Activated CD4-positive, CD25-positive, alpha-beta regulatory T cell treated with anti-CD3 and anti-CD28 coated beads, Interleukin-2, amount 50 U/mL, for 16 hours (primary cell): ENCODE data around the gene HELZ2.

Experiments used
- DNase-seq: peaks from one replicate; pipeline ENCODE4 v3.0.0-alpha.2; 2020; ENCODE audit warnings: low read depth, low spot score

HELZ2 gene

GRCh38 chr20:63598479-63599395, 24.7 kb upstream of the HELZ2 start:
- no peak for DNase-seq

DNA sequence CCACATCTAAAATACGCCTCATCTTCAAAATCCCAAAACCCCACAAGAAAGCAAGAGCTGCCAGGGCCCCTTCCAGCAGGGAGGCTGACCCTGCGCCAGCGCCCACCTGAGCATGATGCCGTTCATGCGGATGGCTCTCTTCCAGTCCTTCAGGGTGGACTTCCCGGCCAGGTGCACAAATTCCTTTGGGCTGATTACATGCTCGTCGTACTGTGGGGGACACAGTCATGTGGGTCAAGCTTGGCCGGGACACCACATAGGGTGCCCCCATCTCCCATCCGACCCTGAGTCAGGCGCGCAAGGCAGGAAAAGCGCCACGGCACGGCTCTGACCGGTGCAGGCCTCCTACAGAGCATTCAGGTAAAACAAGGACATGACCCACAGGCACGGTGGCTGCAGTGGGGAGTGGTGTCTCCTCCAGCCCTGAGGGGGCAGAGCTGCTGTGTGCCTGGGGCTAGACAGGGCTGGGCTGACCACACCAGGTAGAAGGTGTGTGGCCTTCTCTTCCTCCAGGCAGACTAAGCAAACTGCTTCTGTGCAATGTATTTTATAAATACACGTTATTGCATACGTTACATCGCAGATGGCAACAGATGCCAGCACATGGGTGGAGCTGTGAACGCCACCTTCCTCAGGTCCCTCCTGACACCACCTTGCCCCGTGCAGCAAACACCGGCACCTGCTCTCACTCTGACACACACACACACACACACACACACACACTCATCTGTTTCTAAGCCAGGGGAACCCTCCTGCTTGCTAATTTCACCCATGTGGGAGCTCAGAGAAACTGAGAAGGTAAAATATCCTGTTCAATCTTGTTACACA, 23.8 kb upstream of the HELZ2 start:
- DNase-seq: no peak

DNA sequence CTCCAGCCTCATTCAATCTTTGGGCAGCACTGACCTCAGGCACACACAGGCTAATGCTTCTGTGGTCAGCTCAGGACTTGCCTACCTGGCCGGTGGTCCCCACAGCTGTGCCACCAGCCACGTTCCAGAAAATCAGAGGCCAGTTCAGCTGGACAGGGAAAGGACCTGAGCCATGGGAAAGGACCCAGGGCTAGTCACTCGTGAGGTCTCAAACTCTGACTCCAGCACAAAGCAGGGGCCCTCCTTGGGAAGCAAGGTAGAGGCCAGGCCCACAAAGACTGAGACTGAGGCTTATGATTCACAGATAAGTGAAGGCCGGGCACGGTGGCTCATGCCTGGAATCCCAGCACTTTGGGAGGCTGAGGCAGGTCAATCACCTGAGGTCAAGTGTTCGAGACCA, 22.4 kb upstream of the HELZ2 start:
- DNase-seq: no peak

DNA sequence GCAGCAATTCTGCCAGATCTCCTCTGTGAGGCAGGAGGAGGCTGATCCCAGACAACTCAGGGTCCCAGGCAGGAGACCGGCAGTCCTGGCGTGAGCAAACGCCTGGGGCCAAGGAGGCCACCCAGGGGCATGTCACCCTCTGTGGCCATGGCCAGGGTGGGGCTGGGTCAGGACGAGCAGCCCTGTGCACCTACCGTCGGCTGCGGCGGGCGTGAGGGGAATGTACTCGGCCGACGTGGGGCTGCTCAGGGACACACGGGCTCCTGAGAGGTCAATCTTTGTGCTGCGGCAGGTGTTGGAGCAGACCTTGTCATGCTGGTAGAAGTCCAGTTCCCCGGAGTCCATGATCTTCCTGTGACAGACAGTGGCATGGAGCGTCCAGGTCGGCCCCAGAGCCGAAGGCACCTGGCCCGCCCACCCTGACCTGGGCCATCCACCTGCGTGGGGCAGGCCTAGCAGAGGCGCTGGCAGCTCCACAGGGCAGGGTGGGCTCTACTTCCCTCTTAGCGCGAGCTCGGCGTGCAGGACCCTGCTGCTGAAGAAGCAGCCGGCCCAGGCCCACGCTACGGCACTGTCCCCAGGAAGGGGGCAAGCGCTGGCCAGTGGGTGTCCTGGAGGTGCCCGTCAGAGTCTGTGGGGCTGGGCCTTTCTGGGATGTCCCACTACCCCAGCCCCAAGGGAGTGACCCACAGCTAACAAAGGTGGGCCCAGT, 21.5 kb upstream of the HELZ2 start:
- no peak for DNase-seq

- DNase-seq: no peak
Observed at GRCh38 chr20:63594043-63594561, 20.1 kb upstream of the HELZ2 start.

GRCh38 chr20:63592661-63593060, 18.6 kb upstream of the HELZ2 start:
- no peak for DNase-seq

DNA sequence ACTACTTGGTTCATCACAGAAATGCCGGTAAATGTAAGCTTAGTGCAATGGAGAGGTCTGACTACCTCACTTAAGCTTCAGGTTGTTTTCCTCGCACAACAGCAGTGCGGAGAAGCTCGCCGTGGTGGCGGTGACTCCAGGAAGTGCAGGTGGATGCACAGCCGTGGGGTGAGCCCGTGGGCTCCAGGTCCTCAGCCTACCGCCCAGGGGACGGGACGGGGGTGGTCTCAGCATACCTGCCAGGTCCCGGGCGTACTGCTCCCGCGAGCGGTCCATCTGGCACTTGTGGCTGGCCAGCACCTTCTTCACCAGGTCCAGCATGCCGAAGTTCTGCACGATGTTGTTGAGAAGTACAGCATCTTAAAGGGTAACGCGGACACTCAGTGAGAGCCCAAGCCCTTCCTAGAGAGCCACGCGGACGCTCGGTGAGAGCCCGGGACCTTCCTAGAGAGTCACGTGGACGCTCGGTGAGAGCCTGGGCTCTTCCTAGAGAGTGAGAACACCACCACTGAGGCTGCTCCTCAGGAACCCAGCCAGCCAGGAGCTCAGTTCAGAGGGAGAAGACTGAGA, 17.8 kb upstream of the HELZ2 start:
- DNase-seq: no peak

DNA sequence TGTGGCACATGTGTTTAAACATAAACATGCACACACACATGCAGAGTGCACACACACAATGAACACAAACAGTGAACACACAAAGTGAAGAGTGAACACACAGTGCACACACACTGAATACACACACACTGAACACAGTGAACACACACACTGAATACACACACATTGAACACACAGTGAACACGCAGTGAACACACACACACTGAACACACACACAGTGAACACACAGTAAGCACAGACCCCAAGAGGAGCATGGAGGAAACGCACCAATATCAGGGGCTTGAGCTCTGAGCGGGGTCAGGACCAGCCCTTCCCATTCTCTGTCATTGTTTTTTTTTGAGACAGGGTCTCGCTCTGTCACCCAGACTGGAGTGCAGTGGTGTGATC, 17.1 kb upstream of the HELZ2 start:
- DNase-seq: no peak

- DNase-seq: no peak
Observed at GRCh38 chr20:63590218-63591146, 16.4 kb upstream of the HELZ2 start.

DNA sequence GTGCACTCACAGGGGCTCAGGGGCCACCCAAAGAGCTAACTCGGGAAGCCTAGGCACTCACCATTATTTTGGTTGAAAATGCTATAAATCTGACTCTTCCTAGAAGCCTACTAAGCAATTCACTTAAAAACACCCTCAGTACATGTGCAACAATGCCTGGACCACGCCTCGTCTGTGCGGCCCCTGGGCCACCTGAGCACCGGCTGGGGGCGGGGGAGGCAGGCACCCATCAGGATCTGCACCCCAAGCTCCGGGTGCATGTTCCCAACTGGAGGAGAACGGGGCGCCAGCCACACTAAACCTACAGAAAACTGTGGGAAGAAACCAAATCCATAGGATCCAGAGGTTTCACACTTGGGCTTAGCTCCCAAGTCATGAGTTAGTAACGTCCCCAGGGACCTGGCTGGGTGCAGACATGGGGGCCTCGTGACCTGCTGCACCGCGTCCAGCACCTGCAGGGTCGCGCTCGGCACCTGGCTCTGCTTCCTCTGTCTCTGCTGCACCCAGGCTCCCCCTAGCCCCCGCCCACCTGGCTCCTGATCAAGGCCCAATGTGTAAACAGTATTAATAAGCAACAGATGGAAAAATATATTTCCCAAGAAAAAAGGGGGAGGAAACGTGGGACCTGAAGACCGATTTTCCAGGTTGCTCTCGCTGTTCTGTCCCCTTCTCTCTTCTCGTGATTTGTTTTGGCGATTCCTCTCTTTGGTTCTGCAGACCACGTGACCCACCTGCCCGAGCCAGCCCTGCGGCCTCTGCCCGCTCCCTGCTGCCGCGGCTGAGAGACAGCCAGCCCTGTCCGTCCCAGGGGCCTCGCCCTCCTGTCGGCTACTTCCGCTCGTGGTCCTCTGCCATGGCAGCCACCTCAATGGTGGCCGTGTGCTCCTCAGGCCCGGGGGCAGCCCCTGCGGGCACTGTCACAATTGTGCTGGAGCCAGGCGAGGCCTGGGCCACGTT, 15.5 kb upstream of the HELZ2 start:
- no peak for DNase-seq

DNA sequence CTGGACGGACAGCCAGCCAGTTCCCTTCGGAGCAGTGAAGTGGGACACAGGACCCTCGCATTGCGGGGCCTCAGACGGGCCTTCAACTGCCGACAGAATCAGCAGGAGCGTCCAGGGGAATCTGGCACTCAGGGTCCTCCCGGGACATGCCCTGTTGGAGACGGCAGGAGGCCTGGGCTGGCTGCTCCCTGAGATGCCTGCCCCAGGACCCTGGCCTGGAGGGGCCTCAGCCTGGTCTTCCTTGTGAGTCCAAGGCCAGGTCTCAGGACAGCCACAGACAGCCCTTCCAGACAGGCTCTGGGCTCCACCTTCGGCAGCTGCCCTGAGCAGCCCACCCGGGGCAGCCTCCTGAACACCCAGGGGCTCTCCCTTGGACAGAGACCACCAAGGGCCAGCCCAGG, 14.6 kb upstream of the HELZ2 start:
- DNase-seq: no peak

DNA sequence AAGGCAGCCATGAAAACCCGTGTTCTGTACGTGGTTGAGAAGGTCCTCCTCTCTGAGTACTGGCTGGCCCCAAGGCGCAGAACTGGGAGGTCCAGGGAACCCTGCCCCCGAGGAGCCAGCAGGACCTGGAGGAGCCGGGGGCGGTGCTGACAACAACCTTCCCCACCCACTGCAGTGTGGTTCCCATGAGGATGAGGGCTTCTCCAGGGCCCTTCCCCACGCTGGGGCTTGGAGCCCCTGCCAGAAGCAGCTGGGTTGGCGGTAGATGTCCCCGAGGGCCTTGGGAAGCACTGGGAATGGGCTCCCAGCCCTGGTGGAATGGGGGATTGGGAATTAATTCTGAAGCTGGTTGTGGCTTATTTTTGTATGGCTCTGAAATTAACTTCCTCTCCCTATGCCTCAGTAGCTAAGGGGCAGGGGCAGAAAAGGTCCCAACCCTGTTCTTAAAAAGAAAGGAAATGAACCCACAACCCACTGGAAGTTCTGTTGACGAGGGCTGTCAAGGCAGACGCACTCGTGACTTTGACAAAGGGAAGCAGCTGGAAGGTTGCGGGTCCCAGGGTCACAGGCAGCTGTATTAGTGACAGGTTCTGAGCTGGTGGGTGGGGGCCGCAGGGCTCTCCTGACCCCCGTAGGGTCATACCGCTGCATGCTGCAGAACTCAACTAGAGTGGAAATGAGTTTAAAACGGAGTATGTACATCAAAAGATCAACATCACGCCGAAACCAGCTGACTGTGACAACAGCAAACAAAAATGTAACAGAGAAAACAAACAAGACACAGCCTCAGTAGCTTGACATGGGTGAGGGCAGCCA, 13.9 kb upstream of the HELZ2 start:
- no peak for DNase-seq

- DNase-seq: no peak
Observed at GRCh38 chr20:63587256-63587655, 13.2 kb upstream of the HELZ2 start.

DNA sequence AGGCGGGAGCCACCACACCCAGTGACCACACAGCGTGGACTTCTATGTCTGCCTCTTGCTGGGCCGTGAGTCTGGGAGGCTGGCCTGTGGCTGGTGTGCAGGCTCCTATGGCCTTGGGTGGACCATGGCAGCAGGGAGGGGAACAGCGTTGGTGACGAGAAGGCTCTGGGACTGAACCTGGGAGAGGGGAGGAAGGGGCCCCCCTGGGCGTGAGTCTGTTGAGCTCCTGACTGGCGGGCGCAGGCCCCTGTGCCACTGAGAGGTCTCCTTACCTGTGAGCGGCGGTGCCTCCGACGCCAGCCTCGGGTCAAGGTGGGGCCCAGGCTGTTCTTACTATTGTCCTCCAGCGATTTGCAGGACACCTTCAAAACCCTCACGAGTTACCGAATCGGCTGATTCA, 12.8 kb upstream of the HELZ2 start:
- DNase-seq: no peak

GRCh38 chr20:63585616-63586565, 11.9 kb upstream of the HELZ2 start:
- no peak for DNase-seq

- no peak for DNase-seq
Observed at GRCh38 chr20:63582382-63583063, 8.5 kb upstream of the HELZ2 start.
